Measurements from ENCODE around the gene MRGPRE.
"Not testable (repeated sequence)": the region's sequence is repeated elsewhere in the genome, so short reads cannot be mapped to it uniquely, and the experiment has no call there.

GRCh38 chr11:3273629-3274028 lies 41.4 kb upstream of the MRGPRE start:
- not testable (repeated sequence) for TF ChIP-seq POLR2A, CTCF (IDR thresholded peaks at IDR 0.05)

All from right lobe of liver (tissue), 4 donors.